ENCODE results near the gene KRTAP10-1. TPM values are rescaled to one million over a fixed set of nuclear protein-coding genes. Genes with fewer than 3 reads are reported as not detected.

The KRTAP10-1 gene
- total and polyA plus RNA-seq, 2 experiments from 2014 or later, result not detected

DNA sequence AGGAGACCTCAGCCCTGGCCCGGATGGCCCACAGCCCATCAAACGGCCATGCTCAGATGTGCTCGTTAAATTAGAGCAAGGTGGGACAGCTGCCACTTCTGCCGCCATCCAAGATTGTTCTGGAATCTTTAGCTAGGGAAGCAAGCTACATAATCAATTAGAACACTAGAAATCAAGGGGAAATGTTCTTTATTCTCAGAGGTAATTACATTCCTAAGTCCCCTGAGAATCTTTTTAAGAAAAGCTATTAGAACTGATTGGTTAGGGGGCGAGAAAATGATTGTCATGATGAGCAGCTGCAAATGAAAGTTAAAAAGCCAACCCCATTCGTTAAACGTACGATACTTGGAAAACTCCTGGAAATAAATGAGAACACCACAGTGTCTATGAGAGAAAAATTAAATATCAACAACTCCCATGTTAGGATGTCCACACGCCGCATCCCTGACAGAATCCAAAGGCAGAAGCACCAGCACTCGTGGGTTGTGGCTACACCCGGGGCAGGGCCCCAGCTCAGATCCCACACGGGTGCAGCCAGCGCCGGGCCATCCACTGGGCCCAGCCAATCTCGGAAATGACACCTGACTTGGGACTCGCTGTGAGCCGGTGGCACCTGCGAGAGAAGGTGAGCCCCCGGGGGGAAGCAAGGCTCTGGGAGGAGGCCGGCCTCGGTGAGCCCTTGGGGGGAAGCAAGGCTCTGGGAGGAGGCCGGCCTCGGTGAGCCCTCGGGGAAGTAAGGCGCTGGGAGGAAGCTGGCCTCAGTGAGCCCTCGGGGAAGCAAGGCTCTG, 37.6 kb downstream of the KRTAP10-1 start:
- Histone ChIP-seq H3K9me3 (ENCODE audit: low read depth) (no peaks in the 10 kb centered on the region), H3K27me3 (no peaks in the 10 kb centered on the region), H3K4me1 (ENCODE audit: low read depth) (peaks cover 29% of the 10 kb centered on the region), H3K27ac (no peak overlapping the region), H3K36me3 (no peaks in the 10 kb centered on the region), H3K4me3 (no peak overlapping the region)
- DNase-seq (ENCODE audit: low read depth in 1 of 2, low spot score in 1 of 2), result no peak
- TF ChIP-seq, protein P1, sequence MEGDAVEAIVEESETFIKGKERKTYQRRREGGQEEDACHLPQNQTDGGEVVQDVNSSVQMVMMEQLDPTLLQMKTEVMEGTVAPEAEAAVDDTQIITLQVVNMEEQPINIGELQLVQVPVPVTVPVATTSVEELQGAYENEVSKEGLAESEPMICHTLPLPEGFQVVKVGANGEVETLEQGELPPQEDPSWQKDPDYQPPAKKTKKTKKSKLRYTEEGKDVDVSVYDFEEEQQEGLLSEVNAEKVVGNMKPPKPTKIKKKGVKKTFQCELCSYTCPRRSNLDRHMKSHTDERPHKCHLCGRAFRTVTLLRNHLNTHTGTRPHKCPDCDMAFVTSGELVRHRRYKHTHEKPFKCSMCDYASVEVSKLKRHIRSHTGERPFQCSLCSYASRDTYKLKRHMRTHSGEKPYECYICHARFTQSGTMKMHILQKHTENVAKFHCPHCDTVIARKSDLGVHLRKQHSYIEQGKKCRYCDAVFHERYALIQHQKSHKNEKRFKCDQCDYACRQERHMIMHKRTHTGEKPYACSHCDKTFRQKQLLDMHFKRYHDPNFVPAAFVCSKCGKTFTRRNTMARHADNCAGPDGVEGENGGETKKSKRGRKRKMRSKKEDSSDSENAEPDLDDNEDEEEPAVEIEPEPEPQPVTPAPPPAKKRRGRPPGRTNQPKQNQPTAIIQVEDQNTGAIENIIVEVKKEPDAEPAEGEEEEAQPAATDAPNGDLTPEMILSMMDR (IDR thresholded peaks at IDR 0.05; ENCODE audit: low read depth, low read length), result no peak

DNA sequence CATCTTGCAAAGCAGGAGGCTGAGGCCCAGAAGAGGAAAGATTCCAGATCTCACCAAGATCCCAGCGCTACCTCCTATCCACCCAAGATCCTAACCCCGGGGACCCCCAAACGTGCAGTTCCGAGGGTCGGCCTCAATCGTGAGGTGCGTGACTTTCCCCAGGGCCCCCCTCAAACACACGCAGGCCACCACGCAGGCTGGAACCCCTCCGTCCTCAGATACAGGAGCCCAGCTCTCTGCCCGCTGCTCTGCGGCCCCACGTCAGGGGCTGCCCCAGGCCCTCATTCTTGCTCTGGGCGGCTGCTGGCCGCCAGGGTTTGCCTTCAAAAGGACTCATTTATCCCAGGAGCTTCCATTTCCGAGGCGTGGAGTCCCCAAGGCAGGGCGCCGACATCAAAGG, 39.9 kb downstream of the KRTAP10-1 start:
- no peaks in the 10 kb centered on the region for H3K27me3 ChIP-seq
- H3K4me1 ChIP-seq (ENCODE audit: low read depth), result peaks cover 37% of the 10 kb centered on the region
- TF ChIP-seq, protein P1 (IDR thresholded peaks at IDR 0.05; ENCODE audit: low read depth, low read length), result no peak
- H3K27ac ChIP-seq, result no peak overlapping the region
- no peaks in the 10 kb centered on the region for H3K36me3 ChIP-seq
- H3K4me3 ChIP-seq, result no peak overlapping the region
- no peak for DNase-seq (ENCODE audit: low read depth in 1 of 2, low spot score in 1 of 2)
- H3K9me3 ChIP-seq (ENCODE audit: low read depth), result no peaks in the 10 kb centered on the region

DNA sequence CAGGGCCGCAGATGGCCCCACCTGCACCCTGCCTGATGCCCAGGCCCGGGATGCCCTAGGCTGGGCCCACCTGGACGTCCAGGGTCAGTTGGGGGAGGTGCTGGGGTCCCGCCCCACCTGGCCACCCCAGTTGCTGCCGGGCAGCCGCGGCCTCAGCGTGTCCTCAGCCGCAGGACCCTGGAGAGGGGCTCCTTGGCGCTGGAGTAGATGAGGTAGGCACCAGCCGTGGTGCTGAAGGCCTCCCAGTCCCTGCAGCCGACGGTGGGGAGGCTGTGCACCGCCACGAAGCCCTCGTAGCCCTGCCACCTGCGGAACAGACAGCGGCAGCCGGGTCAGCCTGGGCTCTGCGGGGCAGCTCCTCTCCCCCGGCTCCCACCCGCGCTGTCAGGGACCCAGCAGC, 40.4 kb downstream of the KRTAP10-1 start:
- TF ChIP-seq, protein P1 (IDR thresholded peaks at IDR 0.05; ENCODE audit: low read depth, low read length), result no peak
- H3K36me3 ChIP-seq, result no peaks in the 10 kb centered on the region
- peaks cover 42% of the 10 kb centered on the region for H3K4me1 ChIP-seq (ENCODE audit: low read depth)
- DNase-seq (ENCODE audit: low read depth in 1 of 2, low spot score in 1 of 2), result peak in 1 of 2 donors; percentile 45
- H3K27me3 ChIP-seq, result no peaks in the 10 kb centered on the region
- no peak overlapping the region for H3K4me3 ChIP-seq
- no peaks in the 10 kb centered on the region for H3K9me3 ChIP-seq (ENCODE audit: low read depth)
- H3K27ac ChIP-seq, result no peak overlapping the region

DNA sequence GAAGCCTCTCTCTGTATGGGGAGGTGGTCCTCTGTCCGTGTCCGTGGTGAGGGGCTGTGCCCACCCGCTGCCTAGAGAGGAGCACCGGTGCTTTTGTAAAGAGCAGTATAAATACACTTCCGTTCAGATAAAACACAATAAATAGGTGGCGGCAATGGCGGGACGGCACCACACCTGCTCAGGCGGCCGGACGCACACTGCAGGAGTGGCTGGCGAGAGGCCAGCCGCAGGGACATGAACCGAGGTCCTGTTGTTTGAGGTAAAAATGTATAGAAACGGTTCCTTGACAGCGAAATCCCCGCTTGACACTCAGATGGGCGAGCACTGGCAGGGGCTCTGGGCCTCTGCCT, 40.8 kb downstream of the KRTAP10-1 start:
- no peak for DNase-seq (ENCODE audit: low read depth in 1 of 2, low spot score in 1 of 2)

DNA sequence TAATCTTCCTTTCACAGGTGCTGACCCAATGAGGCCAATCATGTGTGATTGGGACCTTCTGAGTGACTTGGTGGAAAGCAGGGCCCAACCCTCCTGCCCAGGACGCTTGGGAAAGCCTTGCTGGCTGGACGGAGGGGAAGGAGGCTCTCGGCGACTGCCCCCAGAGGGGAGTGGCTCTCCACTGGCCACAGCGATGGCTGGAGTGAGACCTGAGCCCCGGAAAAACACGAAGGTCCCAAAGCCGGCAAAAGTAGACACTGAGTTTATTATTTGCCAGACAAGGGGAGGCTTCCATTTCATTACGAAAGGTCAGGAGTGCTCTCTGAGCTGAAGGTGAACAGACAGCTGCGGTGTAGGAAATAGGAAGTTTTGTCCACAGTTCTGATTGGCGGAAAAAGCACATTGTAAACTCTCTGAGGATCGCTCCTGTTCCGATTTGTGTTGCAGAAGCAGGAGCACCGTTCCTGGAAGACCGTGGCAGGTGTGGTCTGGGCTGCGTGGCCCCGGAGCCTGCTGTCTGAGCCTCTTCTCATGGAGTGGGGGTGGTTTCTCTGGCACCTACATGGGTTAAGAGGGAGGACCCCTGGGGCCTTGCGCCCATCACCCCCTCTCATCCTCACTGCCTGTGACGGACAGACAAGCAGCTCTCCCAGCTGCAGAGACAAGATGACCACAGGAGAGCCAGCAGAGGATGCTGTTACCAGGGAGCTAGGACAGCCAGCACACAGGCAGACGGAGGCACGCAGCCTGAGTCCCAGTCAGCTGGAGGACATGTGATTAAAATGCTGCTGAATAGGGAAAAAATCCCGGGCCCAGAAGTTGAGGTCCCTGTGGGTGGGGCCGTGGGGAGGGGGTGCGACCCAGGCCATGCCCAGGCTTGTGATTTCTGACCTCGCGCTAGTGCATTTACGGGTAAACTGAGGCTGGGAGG, 41.5 kb downstream of the KRTAP10-1 start:
- DNase-seq (ENCODE audit: low read depth in 1 of 2, low spot score in 1 of 2), result no peak

More for the DNA sequence above, 40.8 kb downstream of the KRTAP10-1 start:
- Histone ChIP-seq H3K27ac (no peak overlapping the region), H3K36me3 (no peaks in the 10 kb centered on the region), H3K27me3 (no peaks in the 10 kb centered on the region), H3K4me3 (no peak overlapping the region), H3K4me1 (ENCODE audit: low read depth) (peaks cover 45% of the 10 kb centered on the region), H3K9me3 (ENCODE audit: low read depth) (no peaks in the 10 kb centered on the region)
- TF ChIP-seq, protein P1 (IDR thresholded peaks at IDR 0.05; ENCODE audit: low read depth, low read length), result no peak

More for the DNA sequence above, 41.5 kb downstream of the KRTAP10-1 start:
- TF ChIP-seq, protein P1 (IDR thresholded peaks at IDR 0.05; ENCODE audit: low read depth, low read length), result no peak
- H3K9me3 ChIP-seq (ENCODE audit: low read depth), result no peaks in the 10 kb centered on the region
- H3K4me3 ChIP-seq, result no peak overlapping the region
- peaks cover 45% of the 10 kb centered on the region for H3K4me1 ChIP-seq (ENCODE audit: low read depth)
- H3K27me3 ChIP-seq, result no peaks in the 10 kb centered on the region
- H3K27ac ChIP-seq, result peak overlapping the region; percentile 3
- no peaks in the 10 kb centered on the region for H3K36me3 ChIP-seq
